SK-N-SH (cell line): ENCODE results near the gene RAPGEF1. TPM values are rescaled to one million over a fixed set of nuclear protein-coding genes. Genes with fewer than 3 reads are reported as not detected.
A peak's percentile ranks its signal among the peaks of the same experiment; 100 is the strongest.

ENCODE experiments used
- CTCF ChIA-PET: fragments of 300-600, 350-600 bp; formaldehyde crosslinking; extraction: SDS; loops from one replicate; lab custom pipeline; 2021; lab: Yijun Ruan, JAX
- POLR2A ChIA-PET: fragments of 350-600 bp; sonication (Branson Sonifier 250); formaldehyde crosslinking; extraction: SDS; loops from one replicate; lab custom pipeline; 2020; ENCODE audit warnings: antibody characterized with exemption, inconsistent platforms; lab: Yijun Ruan, JAX
- DNase-seq: peaks from one replicate; pipeline ENCODE4 v3.0.0; 2012
- H2AFZ ChIP-seq: fragments of 200-600 bp; sonication (generic); 2 replicates; pipeline ENCODE4 v1.8.1; 2016; ENCODE audit warnings: antibody characterized with exemption, mild to moderate bottlenecking, low read depth
- H3F3A ChIP-seq: fragments of 200-600 bp; sonication (generic); replicated peaks from 2 replicates; pipeline ENCODE3; 2016; ENCODE audit warnings: antibody characterized with exemption, mild to moderate bottlenecking; ENCODE audit not compliant: insufficient read depth
- H3K27ac ChIP-seq, 2 experiments: fragments of 200-500 bp in 1 of 2; fragments of 200-600 bp in 1 of 2; sonication (Bioruptor generic) in 1 of 2; sonication (generic), shearing (Covaris generic) in 1 of 2; 2 replicates each; pipeline versions ENCODE4 v1.5.1 to v1.6.1; 2014 to 2016; ENCODE audit warnings: low read depth in 2 of 2, inconsistent platforms in 1 of 2, low read length in 1 of 2, mild to moderate bottlenecking in 1 of 2, mixed read lengths in 1 of 2
- H3K27me3 ChIP-seq: fragments of 200-600 bp; sonication (generic), shearing (Covaris generic); 2 replicates; pipeline ENCODE4 v1.6.1; 2016; ENCODE audit warnings: mixed run types; ENCODE audit not compliant: insufficient read depth
- H3K36me3 ChIP-seq, 2 experiments: fragments of 200-500 bp in 1 of 2; fragments of 200-600 bp in 1 of 2; sonication (Bioruptor generic) in 1 of 2; sonication (generic) in 1 of 2; replicated peaks in 1 of 2; 2 replicates each; pipeline versions ENCODE3 to v1.5.1; 2014 to 2016; ENCODE audit warnings: low read length in 1 of 2, mild to moderate bottlenecking in 1 of 2; ENCODE audit not compliant: insufficient read depth in 2 of 2, control insufficient read depth in 1 of 2
- H3K4me1 ChIP-seq, 2 experiments: fragments of 200-500 bp in 1 of 2; fragments of 200-600 bp in 1 of 2; sonication (Bioruptor generic) in 1 of 2; sonication (generic), shearing (Covaris generic) in 1 of 2; 2 replicates each; pipeline versions ENCODE4 v1.5.1 to v1.6.1; 2014 to 2016; ENCODE audit warnings: low read depth in 1 of 2, low read length in 1 of 2, mixed run types in 1 of 2; ENCODE audit not compliant: insufficient read depth in 2 of 2, control insufficient read depth in 1 of 2
- H3K4me2 ChIP-seq: fragments of 200-600 bp; sonication (generic), shearing (Covaris generic); 2 replicates; pipeline ENCODE4 v1.6.1; 2017; ENCODE audit warnings: mixed run types
- H3K4me3 ChIP-seq, 2 experiments: fragments of 200-500 bp in 1 of 2; fragments of 200-600 bp in 1 of 2; sonication (Bioruptor generic) in 1 of 2; sonication (generic), shearing (Covaris generic) in 1 of 2; 2 replicates each; pipeline versions ENCODE4 v1.5.1 to v1.8.1; 2014 to 2016; ENCODE audit warnings: low read depth in 2 of 2, inconsistent platforms in 1 of 2, low read length in 1 of 2, mild to moderate bottlenecking in 1 of 2, mixed read lengths in 1 of 2, moderate library complexity in 1 of 2
- H3K79me2 ChIP-seq: fragments of 200-600 bp; sonication (generic); 2 replicates; pipeline ENCODE4 v1.8.1; 2017; ENCODE audit warnings: mild to moderate bottlenecking; ENCODE audit not compliant: insufficient read depth
- H3K9ac ChIP-seq: fragments of 200-600 bp; sonication (generic); 2 replicates; pipeline ENCODE4 v1.6.1; 2017; ENCODE audit warnings: mixed run types
- H3K9me2 ChIP-seq: fragments of 200-600 bp; sonication (generic); 2 replicates; pipeline ENCODE4 v1.6.1; 2017; ENCODE audit warnings: mixed run types
- H3K9me3 ChIP-seq: fragments of 200-600 bp; sonication (generic); 2 replicates; pipeline ENCODE4 v1.6.1; 2017; ENCODE audit warnings: mixed run types, mild to moderate bottlenecking, moderate library complexity
- H4K20me1 ChIP-seq: fragments of 200-600 bp; sonication (generic); 2 replicates; pipeline ENCODE4 v1.6.1; 2017; ENCODE audit warnings: mild to moderate bottlenecking, mixed run types; ENCODE audit not compliant: insufficient read depth
- EP300 ChIP-seq, 2 experiments: IDR thresholded peaks; 2 replicates each; pipeline versions ENCODE4 v1.4.0 to v1.6.1; 2012; ENCODE audit warnings: borderline replicate concordance in 1 of 2, low read depth in 1 of 2, low read length in 1 of 2
- FOSL2 ChIP-seq: IDR thresholded peaks from 2 replicates; pipeline ENCODE4 v1.4.0; 2012; ENCODE audit warnings: low read depth, mild to moderate bottlenecking, moderate library complexity, borderline replicate concordance
- FOXJ3 ChIP-seq: sonication (generic); formaldehyde crosslinking; IDR thresholded peaks from 2 replicates; pipeline ENCODE4 v1.5.1; 2020; ENCODE audit warnings: mild to moderate bottlenecking, missing genetic modification reagents
- FOXM1 ChIP-seq: IDR thresholded peaks from 2 replicates; pipeline ENCODE4 v1.4.0; 2012; ENCODE audit warnings: low read depth, mild to moderate bottlenecking
- JUND ChIP-seq: IDR thresholded peaks from 2 replicates; pipeline ENCODE4 v1.4.0; 2012
- MXI1 ChIP-seq: IDR thresholded peaks from 2 replicates; pipeline ENCODE4 v1.6.1; 2012; ENCODE audit warnings: mild to moderate bottlenecking, low read depth, low read length, improper control_type of control experiment
- NFIC ChIP-seq: IDR thresholded peaks from 2 replicates; pipeline ENCODE4 v1.4.0; 2012; ENCODE audit warnings: borderline replicate concordance
- POLR2AphosphoS5 ChIP-seq: IDR thresholded peaks from 2 replicates; pipeline ENCODE4 v1.6.1; 2012; ENCODE audit warnings: low read depth, low read length
- RAD21 ChIP-seq: IDR thresholded peaks from 2 replicates; pipeline ENCODE4 v1.6.1; 2012; ENCODE audit warnings: mild to moderate bottlenecking, low read length
- RFX5 ChIP-seq: IDR thresholded peaks from 2 replicates; pipeline ENCODE4 v1.6.1; 2012; ENCODE audit warnings: mild to moderate bottlenecking, improper control_type of control experiment, low read length
- TAF1 ChIP-seq: IDR thresholded peaks from 2 replicates; pipeline ENCODE4 v1.6.1; 2012; ENCODE audit warnings: low read depth, mild to moderate bottlenecking, low read length, moderate library complexity, borderline replicate concordance
- TEAD4 ChIP-seq: IDR thresholded peaks from 2 replicates; pipeline ENCODE4 v1.4.0; 2012; ENCODE audit warnings: mild to moderate bottlenecking, borderline replicate concordance; ENCODE audit not compliant: insufficient read depth
- YY1 ChIP-seq: IDR thresholded peaks from 2 replicates; pipeline ENCODE4 v1.4.0; 2012; ENCODE audit warnings: low read depth, mild to moderate bottlenecking
- WGBS: methylation state at CpG from one replicate; pipeline ENCODE4 v1.1.6; 2017; ENCODE audit warnings: low lambda C conversion rate; 5-methylcytosine and 5-hydroxymethylcytosine counted together
- polyA plus RNA-seq, 3 experiments: library from polyadenylated mRNA; depleted of rRNA; stranded (reverse); fragments of >200 nt; gene quantifications; 2 replicates each; pipeline ENCODE4 v1.2.3, GENCODE V29; 2012
- TF ChIP-seq, protein P1 (sequence below): IDR thresholded peaks from 2 replicates; pipeline ENCODE4 v1.4.0; 2012; ENCODE audit warnings: low read depth
- TF ChIP-seq, protein P2 (sequence below): IDR thresholded peaks from 2 replicates; pipeline ENCODE4 v1.4.0; 2012; ENCODE audit warnings: low read depth, borderline replicate concordance
- TF ChIP-seq, protein P3 (sequence below): IDR thresholded peaks from 2 replicates; pipeline ENCODE4 v1.6.1; 2012; ENCODE audit warnings: mild to moderate bottlenecking, low read depth, low read length, moderate library complexity

RAPGEF1 gene
- polyA plus RNA-seq, 1 of the 3 experiments (the other 2 are of a cell fraction) = 26.2 TPM

DNA sequence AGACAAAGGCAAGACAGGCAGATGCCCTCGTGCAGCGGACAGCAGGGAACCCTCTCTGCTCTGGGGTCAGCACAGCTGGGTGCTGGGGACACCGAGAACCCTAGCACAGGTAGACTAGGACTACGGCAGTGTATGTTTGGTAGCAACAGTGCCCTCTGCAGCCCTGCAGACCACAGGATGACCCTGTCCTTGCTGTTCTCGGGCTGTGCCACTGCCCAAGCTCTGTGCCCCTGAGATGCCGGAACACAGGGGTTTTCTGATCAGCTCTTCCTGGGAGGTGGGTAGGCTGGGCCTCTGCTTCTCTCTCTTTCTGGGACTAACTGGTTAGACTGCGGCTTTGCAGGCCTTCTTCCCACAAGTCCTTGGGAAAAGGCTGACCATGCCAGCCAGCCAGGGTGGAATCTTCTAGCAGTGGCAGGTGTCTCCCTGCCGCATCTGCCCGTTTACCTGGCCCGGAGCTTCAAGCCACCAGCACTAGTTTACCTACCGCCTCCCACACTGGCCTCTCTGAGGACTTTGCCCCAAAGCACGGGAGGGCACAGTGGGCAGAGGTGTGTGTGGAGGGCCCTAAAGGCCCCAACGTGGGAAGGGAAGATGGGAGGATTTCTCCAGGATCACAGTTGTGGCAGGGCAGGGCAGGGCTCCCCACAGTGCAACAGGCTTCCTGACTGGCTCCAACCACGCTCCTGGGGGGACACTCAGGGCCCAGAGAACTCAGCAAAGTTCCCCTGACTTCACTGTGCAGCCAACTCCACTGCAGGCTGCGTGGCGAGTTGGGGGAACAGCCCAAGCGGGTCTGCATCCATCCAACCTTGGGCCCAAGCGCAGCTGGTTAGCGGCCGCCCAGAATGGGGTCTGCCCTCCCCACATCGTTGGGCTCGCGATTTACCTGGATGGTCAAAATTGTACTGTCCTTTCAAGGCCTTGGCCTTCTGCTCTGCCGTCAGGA lies 210.0 kb downstream of the RAPGEF1 start:
- no peaks in the 10 kb centered on the region for H3F3A ChIP-seq
- H3K27ac ChIP-seq = no peak overlapping the region
- DNase-seq = no peak
- CTCF ChIA-PET = interaction anchor here (0.8 to 1.9 kb wide), 3 partner anchors 9 to 194 kb away, joined by 3 to 8 read pairs (median 3); no protein-coding TSS in a partner anchor
- peaks cover 5 to 29% of the 10 kb centered on the region in 2 experiments for H3K36me3 ChIP-seq
- H3K9ac ChIP-seq = peak overlapping the region; percentile 80
- no peaks in the 10 kb centered on the region for H3K9me2 ChIP-seq
- H3K27me3 ChIP-seq = no peaks in the 10 kb centered on the region
- no peak overlapping the region for H2AFZ ChIP-seq
- 44% methylated on average over 22 of the region's 24 CpGs for WGBS
- H3K4me3 ChIP-seq = peak overlapping the region; percentile 70 to 83
- H4K20me1 ChIP-seq = no peaks in the 10 kb centered on the region
- H3K4me2 ChIP-seq = peak overlapping the region; percentile 98
- no peak for TF ChIP-seq NFIC
- no peak for TF ChIP-seq EP300 (IDR thresholded peaks at IDR 0.05; ENCODE audit: borderline replicate concordance in 1 of 2, low read depth in 1 of 2, low read length in 1 of 2)
- TF ChIP-seq RAD21 = no peak
- no peak for TF ChIP-seq MXI1
- TF ChIP-seq FOXJ3 = no peak
- no peak for TF ChIP-seq TEAD4
- no peak for TF ChIP-seq YY1
- no peak for TF ChIP-seq RFX5
- no peak for TF ChIP-seq FOXM1
- TF ChIP-seq TAF1 = no peak
- TF ChIP-seq, protein P1, sequence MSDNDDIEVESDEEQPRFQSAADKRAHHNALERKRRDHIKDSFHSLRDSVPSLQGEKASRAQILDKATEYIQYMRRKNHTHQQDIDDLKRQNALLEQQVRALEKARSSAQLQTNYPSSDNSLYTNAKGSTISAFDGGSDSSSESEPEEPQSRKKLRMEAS = no peak
- TF ChIP-seq, protein P2, sequence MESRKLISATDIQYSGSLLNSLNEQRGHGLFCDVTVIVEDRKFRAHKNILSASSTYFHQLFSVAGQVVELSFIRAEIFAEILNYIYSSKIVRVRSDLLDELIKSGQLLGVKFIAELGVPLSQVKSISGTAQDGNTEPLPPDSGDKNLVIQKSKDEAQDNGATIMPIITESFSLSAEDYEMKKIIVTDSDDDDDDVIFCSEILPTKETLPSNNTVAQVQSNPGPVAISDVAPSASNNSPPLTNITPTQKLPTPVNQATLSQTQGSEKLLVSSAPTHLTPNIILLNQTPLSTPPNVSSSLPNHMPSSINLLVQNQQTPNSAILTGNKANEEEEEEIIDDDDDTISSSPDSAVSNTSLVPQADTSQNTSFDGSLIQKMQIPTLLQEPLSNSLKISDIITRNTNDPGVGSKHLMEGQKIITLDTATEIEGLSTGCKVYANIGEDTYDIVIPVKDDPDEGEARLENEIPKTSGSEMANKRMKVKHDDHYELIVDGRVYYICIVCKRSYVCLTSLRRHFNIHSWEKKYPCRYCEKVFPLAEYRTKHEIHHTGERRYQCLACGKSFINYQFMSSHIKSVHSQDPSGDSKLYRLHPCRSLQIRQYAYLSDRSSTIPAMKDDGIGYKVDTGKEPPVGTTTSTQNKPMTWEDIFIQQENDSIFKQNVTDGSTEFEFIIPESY = no peak
- no peak for TF ChIP-seq JUND
- no peak for TF ChIP-seq FOSL2
- TF ChIP-seq POLR2AphosphoS5 = no peak
- TF ChIP-seq, protein P3, sequence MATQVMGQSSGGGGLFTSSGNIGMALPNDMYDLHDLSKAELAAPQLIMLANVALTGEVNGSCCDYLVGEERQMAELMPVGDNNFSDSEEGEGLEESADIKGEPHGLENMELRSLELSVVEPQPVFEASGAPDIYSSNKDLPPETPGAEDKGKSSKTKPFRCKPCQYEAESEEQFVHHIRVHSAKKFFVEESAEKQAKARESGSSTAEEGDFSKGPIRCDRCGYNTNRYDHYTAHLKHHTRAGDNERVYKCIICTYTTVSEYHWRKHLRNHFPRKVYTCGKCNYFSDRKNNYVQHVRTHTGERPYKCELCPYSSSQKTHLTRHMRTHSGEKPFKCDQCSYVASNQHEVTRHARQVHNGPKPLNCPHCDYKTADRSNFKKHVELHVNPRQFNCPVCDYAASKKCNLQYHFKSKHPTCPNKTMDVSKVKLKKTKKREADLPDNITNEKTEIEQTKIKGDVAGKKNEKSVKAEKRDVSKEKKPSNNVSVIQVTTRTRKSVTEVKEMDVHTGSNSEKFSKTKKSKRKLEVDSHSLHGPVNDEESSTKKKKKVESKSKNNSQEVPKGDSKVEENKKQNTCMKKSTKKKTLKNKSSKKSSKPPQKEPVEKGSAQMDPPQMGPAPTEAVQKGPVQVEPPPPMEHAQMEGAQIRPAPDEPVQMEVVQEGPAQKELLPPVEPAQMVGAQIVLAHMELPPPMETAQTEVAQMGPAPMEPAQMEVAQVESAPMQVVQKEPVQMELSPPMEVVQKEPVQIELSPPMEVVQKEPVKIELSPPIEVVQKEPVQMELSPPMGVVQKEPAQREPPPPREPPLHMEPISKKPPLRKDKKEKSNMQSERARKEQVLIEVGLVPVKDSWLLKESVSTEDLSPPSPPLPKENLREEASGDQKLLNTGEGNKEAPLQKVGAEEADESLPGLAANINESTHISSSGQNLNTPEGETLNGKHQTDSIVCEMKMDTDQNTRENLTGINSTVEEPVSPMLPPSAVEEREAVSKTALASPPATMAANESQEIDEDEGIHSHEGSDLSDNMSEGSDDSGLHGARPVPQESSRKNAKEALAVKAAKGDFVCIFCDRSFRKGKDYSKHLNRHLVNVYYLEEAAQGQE = no peak
- H3K4me1 ChIP-seq = peaks cover 0 to 12% of the 10 kb centered on the region in 2 experiments; a peak in 1 of 4 replicates
- POLR2A ChIA-PET = no interaction called here
- H3K9me3 ChIP-seq = no peaks in the 10 kb centered on the region
- H3K79me2 ChIP-seq = peaks cover 16% of the 10 kb centered on the region; the same call in 1 of the 2 replicates
